NCI-H187 treated with DMSO at 0.1 percent for 48 hours (cell line): ENCODE measurements around the gene ROR2.
A peak's percentile ranks its signal among the peaks of the same experiment; 100 is the strongest.

ENCODE experiments used
- DNase-seq: peaks from one replicate; lab custom pipeline; 2025; lab: John Stamatoyannopoulos, UW

Gene ROR2

GRCh38 chr9:91900055-91900796 lies 49.8 kb downstream of the ROR2 start:
- DNase-seq: peak; percentile 58

- no peak for DNase-seq
Measured at GRCh38 chr9:91899594-91899993, 50.4 kb downstream of the ROR2 start.

GRCh38 chr9:91899219-91899563 lies 50.8 kb downstream of the ROR2 start:
- DNase-seq: no peak

- peak; percentile 81 for DNase-seq
Measured at GRCh38 chr9:91898451-91899218, 51.4 kb downstream of the ROR2 start.

- no peak for DNase-seq
Measured at GRCh38 chr9:91897201-91897600, 52.8 kb downstream of the ROR2 start.

GRCh38 chr9:91896513-91897121 lies 53.4 kb downstream of the ROR2 start:
- no peak for DNase-seq

GRCh38 chr9:91896097-91896496 lies 53.9 kb downstream of the ROR2 start:
- no peak for DNase-seq

- DNase-seq: no peak
Measured at GRCh38 chr9:91894536-91894935, 55.5 kb downstream of the ROR2 start.

- DNase-seq: no peak
Measured at GRCh38 chr9:91894023-91894422, 56.0 kb downstream of the ROR2 start.

GRCh38 chr9:91891915-91892314 lies 58.1 kb downstream of the ROR2 start:
- DNase-seq: no peak

GRCh38 chr9:91890662-91891061 lies 59.4 kb downstream of the ROR2 start:
- DNase-seq: no peak

GRCh38 chr9:91889161-91889911 lies 60.7 kb downstream of the ROR2 start:
- DNase-seq: no peak

- DNase-seq: no peak
Measured at GRCh38 chr9:91886414-91887076, 63.5 kb downstream of the ROR2 start.

GRCh38 chr9:91885746-91886413 lies 64.1 kb downstream of the ROR2 start:
- no peak for DNase-seq

GRCh38 chr9:91884696-91885687 lies 65.0 kb downstream of the ROR2 start:
- no peak for DNase-seq

- no peak for DNase-seq
Measured at GRCh38 chr9:91884153-91884552, 65.9 kb downstream of the ROR2 start.

GRCh38 chr9:91883503-91883902 lies 66.5 kb downstream of the ROR2 start:
- DNase-seq: no peak

- DNase-seq: no peak
Measured at GRCh38 chr9:91882627-91883026, 67.4 kb downstream of the ROR2 start.

- no peak for DNase-seq
Measured at GRCh38 chr9:91880378-91880972, 69.6 kb downstream of the ROR2 start.

- no peak for DNase-seq
Measured at GRCh38 chr9:91879231-91879630, 70.8 kb downstream of the ROR2 start.
